ENCODE measurements around the gene CNOT6L. TPM values are rescaled to one million over a fixed set of nuclear protein-coding genes. Genes with fewer than 3 reads are reported as not detected.

The CNOT6L gene
- total and polyA plus RNA-seq, 10 donors, result 7.0 to 122 (median 81.6) TPM

DNA sequence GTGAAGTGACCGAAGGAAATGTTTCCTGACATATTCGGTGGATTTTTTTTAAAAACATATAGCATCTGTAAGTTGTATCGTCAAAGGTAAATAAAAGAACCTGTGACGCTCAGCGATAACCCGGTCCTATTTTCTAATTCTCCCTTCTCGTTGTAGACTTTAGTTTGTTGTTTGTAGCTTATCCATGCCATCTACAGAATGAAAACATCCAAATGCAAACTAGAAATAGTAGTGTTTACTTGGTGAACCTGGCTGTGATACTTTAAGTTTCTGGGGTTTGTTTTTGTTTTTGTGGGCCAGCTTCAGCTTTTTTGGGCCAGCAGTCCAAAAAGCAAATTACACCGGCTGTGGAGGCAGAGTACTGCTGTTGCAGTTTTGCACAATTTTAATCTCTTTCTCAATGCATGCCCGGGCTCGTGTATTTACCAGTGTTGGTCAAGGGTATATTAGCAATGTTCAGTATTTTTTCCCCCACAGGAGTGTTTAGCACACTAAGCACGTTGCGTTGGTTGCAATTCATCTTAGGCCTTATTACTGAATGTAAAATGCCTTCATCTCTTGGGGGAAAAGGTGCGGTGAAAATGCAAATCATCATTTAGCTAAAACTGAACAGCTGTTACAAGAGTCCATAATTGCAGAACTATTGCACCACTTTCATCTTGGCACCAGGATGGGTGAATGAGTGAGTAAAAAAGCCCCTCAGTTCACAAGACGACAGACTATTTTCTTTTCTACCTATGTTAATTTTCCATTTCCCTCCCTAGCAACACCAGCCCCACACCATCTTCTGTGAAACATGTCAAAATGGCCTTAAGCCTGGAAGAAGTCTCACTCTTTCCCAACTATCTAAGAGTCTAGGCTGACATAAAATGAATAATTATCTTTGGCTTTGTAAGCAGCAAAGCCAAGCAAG, 1.7 kb upstream of the CNOT6L start:
- Histone ChIP-seq H3K36me3 (no peaks in the 10 kb centered on the region), H3K9me3 (no peaks in the 10 kb centered on the region), H3K4me3 (peak overlapping the region; percentile 52 to 86 (median 78)), H3K27me3 (replicated peaks in 1 of 7) (no peaks in the 10 kb centered on the region), H3K27ac (peak overlapping the region; percentile 98 to 100 (median 100)), H3K4me1 (peaks cover 7 to 66% (median 52%) of the 10 kb centered on the region in 6 donors)
- intact Hi-C loops (cut with DNase I; ENCODE audit: low total_unique reads), result no loop called here
- no peak for DNase-seq
- TF ChIP-seq, protein P1, sequence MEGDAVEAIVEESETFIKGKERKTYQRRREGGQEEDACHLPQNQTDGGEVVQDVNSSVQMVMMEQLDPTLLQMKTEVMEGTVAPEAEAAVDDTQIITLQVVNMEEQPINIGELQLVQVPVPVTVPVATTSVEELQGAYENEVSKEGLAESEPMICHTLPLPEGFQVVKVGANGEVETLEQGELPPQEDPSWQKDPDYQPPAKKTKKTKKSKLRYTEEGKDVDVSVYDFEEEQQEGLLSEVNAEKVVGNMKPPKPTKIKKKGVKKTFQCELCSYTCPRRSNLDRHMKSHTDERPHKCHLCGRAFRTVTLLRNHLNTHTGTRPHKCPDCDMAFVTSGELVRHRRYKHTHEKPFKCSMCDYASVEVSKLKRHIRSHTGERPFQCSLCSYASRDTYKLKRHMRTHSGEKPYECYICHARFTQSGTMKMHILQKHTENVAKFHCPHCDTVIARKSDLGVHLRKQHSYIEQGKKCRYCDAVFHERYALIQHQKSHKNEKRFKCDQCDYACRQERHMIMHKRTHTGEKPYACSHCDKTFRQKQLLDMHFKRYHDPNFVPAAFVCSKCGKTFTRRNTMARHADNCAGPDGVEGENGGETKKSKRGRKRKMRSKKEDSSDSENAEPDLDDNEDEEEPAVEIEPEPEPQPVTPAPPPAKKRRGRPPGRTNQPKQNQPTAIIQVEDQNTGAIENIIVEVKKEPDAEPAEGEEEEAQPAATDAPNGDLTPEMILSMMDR (IDR thresholded peaks at IDR 0.05 in 8 of 11, conservative IDR thresholded peaks at IDR 0.05 in 3 of 11), result no peak
- peak in 1 of 3 donors; percentile 27 for TF ChIP-seq POLR2A (IDR thresholded peaks at IDR 0.05)
- no peak for TF ChIP-seq POLR2AphosphoS5 (IDR thresholded peaks at IDR 0.05)
- 3 to 6% (median 4%) methylated on average over 14 of the region's 14 CpGs for WGBS, 5 donors

GRCh38 chr4:77819843-77820648, 878 bp upstream of the CNOT6L start:
- Histone ChIP-seq H3K27me3 (replicated peaks in 1 of 7) (no peaks in the 10 kb centered on the region), H3K9me3 (no peaks in the 10 kb centered on the region), H3K4me1 (peaks cover 13 to 69% (median 60%) of the 10 kb centered on the region in 6 donors), H3K36me3 (no peaks in the 10 kb centered on the region), H3K4me3 (peak overlapping the region; percentile 52 to 86 (median 78)), H3K27ac (peak overlapping the region; percentile 98 to 100 (median 100))
- WGBS, 5 donors, result 0 to 1% (median 1%) methylated on average over 43 to 81 of the region's 81 CpGs
- intact Hi-C loops (cut with DNase I; ENCODE audit: low total_unique reads), result loop anchor here (5.0 kb wide), 1 partner anchor 42 kb away; the partner anchor contains the start of gene MRPL1
- TF ChIP-seq POLR2A (IDR thresholded peaks at IDR 0.05) (peak; percentile 53 to 76 (median 74)), POLR2AphosphoS5 (IDR thresholded peaks at IDR 0.05) (peak; percentile 98)
- TF ChIP-seq, protein P1 (IDR thresholded peaks at IDR 0.05 in 8 of 11, conservative IDR thresholded peaks at IDR 0.05 in 3 of 11), result no peak
- peak; percentile 99 for DNase-seq

DNA sequence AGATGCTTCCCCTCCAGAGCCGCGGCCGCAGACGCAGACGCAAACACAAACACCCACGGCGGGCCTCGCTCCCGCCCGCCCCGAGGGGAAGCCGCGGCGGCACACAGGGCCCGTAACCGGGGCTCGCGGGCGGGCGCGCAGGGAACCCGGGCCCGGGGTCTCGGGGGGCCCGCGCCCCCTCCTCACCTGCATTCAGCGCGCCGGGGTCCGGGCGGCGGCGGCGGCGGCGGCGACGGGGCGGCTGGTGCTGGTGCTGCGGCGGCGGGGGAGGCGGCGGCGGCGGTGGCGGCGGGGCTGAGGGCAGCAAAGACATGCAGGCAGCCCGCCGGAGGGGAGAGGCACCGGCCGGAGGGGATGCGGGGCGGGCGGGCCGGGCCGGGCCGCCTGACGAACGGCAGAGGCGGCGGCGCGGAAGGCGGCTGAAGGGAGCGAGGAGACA, 255 bp upstream of the CNOT6L start:
- DNase-seq, result peak; percentile 97
- WGBS, 5 donors, result 0 to 1% (median 0%) methylated on average over 10 to 66 of the region's 66 CpGs

More for the DNA sequence above, 255 bp upstream of the CNOT6L start:
- TF ChIP-seq POLR2A (IDR thresholded peaks at IDR 0.05) (peak in 1 of 3 donors; percentile 41), POLR2AphosphoS5 (IDR thresholded peaks at IDR 0.05) (peak; percentile 85 to 91 (median 86))
- TF ChIP-seq, protein P1 (IDR thresholded peaks at IDR 0.05 in 8 of 11, conservative IDR thresholded peaks at IDR 0.05 in 3 of 11), result no peak
- peak overlapping the region; percentile 52 to 86 (median 78) for H3K4me3 ChIP-seq
- H3K27me3 ChIP-seq (replicated peaks in 1 of 7), result no peaks in the 10 kb centered on the region
- no peaks in the 10 kb centered on the region for H3K36me3 ChIP-seq
- peaks cover 13 to 75% (median 67%) of the 10 kb centered on the region in 6 donors for H3K4me1 ChIP-seq
- intact Hi-C loops (cut with DNase I; ENCODE audit: low total_unique reads), result loop anchor here (5.0 kb wide), 1 partner anchor 43 kb away; the partner anchor contains the start of gene MRPL1
- no peaks in the 10 kb centered on the region for H3K9me3 ChIP-seq
- H3K27ac ChIP-seq, result peak overlapping the region; percentile 98 to 100 (median 100)

Measured in spleen (tissue), 11 donors.